NCI-H128 (cell line): ENCODE results near the gene MMP2.

Experiments
- DNase-seq: peaks from one replicate; lab custom pipeline; 2025; ENCODE audit not compliant: unreplicated experiment; lab: John Stamatoyannopoulos, UW

The MMP2 gene

GRCh38 chr16:55510185-55510805 is 31.3 kb downstream of the MMP2 start:
- DNase-seq: no peak

GRCh38 chr16:55512941-55513340 is 33.9 kb downstream of the MMP2 start:
- no peak for DNase-seq

- no peak for DNase-seq
These were observed 34.6 kb downstream of the MMP2 start for GRCh38 chr16:55513616-55514015.

GRCh38 chr16:55515111-55515510 is 36.1 kb downstream of the MMP2 start:
- DNase-seq: no peak

- no peak for DNase-seq
These were observed 42.8 kb downstream of the MMP2 start for GRCh38 chr16:55521792-55522191.

GRCh38 chr16:55526441-55526840 is 47.4 kb downstream of the MMP2 start:
- DNase-seq: no peak

GRCh38 chr16:55527885-55528284 is 48.9 kb downstream of the MMP2 start:
- no peak for DNase-seq

GRCh38 chr16:55529018-55529417 is 50.0 kb downstream of the MMP2 start:
- no peak for DNase-seq

- DNase-seq: no peak
These were observed 51.4 kb downstream of the MMP2 start for GRCh38 chr16:55530316-55530856.

GRCh38 chr16:55532227-55532626 is 53.2 kb downstream of the MMP2 start:
- no peak for DNase-seq

- DNase-seq: no peak
These were observed 55.8 kb downstream of the MMP2 start for GRCh38 chr16:55534756-55535155.

- no peak for DNase-seq
These were observed 60.1 kb downstream of the MMP2 start for GRCh38 chr16:55539049-55539448.

- DNase-seq: no peak
These were observed 60.5 kb downstream of the MMP2 start for GRCh38 chr16:55539488-55539887.

- no peak for DNase-seq
These were observed 61.2 kb downstream of the MMP2 start for GRCh38 chr16:55540221-55540620.

GRCh38 chr16:55542459-55543082 is 63.6 kb downstream of the MMP2 start:
- no peak for DNase-seq

- no peak for DNase-seq
These were observed 64.5 kb downstream of the MMP2 start for GRCh38 chr16:55543472-55543871.

GRCh38 chr16:55552621-55553020 is 73.6 kb downstream of the MMP2 start:
- DNase-seq: no peak

GRCh38 chr16:55555436-55555835 is 76.4 kb downstream of the MMP2 start:
- no peak for DNase-seq
